CD4-positive, alpha-beta T cell treated with Interleukin-4 for 4 hours (primary cell): ENCODE measurements around the gene AATK.

Source experiments
- DNase-seq: peaks from one replicate; pipeline ENCODE4 v3.0.0-alpha.2; 2020

AATK gene

DNA sequence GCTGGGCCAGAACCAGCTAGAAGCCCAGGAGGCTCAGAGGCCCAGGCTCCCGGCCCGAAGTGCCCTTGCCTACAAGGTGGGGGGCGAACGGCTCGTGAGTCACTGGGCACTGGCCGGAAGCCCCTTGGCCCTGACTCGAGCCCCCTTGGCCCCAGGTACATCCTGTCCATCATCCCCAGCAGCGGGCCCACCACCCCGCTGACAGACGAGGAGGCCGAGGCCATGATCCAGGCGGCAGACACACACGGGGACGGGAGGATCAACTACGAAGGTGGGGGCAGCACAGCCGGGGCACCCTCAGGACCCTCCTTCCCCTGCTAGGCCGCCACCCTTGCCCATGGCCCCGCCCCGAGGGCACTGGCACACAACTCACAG lies 15.8 kb upstream of the AATK start:
- DNase-seq, result no peak

GRCh38 chr17:81180836-81181810 lies 15.1 kb upstream of the AATK start:
- no peak for DNase-seq

DNA sequence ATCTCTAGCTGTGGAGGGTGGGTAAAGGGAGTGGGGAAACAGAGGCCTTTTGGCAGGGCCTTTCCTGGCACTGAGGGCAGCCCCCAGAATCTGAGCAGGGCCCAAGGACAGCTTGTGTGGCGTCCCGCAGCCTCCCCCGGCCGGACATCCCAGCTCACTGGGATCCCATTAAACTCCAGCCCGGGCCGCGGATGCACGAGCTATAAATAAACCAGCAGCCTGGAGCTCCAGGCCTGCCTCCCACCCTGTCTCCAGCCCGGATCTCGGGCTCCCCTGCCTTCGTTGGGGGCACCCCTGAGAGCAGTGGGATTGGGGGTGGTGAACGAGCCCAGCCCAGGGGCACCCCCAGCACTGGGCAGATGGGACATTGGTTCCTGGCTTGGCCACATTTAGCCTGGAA lies 13.8 kb upstream of the AATK start:
- DNase-seq, result no peak

DNA sequence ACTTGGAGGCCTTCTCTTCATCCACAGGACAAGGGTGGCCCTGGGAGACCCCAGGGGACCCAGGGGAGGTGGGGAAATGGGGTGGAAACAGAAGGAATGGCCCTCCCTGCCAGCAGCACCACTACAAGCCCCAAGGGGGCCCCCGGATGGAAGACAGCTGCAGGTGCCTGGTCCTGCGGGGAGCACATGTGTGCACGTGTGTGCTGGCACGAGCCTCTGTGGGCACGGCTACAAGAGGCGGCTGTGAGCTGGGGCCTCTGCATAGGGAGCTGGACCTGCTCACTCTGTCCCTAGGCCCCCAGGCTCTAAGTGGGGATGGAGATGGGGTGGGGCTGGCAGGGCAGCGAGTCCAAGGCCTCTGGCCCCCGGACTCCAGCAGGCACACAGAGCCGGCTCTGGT lies 13.2 kb upstream of the AATK start:
- DNase-seq, result no peak

- no peak for DNase-seq
These were observed 12.4 kb upstream of the AATK start for GRCh38 chr17:81178136-81179091.

DNA sequence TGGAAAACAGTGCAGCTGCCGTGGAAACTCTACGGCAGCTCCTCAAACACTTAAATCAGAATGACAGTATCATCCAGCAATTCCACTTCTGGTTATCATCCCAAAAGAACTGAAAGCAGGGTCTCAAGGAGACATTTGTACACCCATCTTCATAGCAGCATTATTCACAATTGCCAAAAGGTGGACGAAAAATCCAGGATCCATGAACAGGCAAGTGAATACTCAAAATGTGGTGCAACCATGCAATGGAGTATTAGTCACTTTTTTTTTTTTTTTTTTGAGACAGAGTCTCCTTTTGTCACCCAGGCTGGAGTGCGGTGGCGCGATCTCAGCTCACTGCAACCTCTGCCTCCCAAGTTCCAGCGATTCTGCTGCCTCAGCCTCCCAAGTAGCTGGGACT lies 10.6 kb upstream of the AATK start:
- DNase-seq, result no peak

DNA sequence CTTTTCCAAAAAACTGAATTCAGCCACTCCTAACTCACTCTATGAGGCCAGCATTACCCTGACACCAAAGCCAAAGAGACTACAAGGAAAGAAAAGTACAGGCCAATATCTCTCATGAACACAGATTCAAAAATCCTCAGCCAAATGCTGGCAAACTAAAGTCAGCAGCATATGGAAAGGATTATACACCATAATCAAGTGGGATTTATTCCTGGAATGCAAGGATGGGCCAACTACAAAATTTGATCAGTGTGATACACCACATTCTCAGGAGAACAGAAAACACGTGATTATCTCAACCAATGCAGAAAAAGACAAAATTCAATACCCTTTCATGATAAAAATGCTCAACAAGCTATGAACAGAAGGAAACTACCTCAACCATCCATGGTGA lies 7.7 kb upstream of the AATK start:
- DNase-seq, result no peak

- DNase-seq, result no peak
These were observed 7.2 kb upstream of the AATK start for GRCh38 chr17:81173052-81173761.

- no peak for DNase-seq
These were observed 5.9 kb upstream of the AATK start for GRCh38 chr17:81171941-81172340.

DNA sequence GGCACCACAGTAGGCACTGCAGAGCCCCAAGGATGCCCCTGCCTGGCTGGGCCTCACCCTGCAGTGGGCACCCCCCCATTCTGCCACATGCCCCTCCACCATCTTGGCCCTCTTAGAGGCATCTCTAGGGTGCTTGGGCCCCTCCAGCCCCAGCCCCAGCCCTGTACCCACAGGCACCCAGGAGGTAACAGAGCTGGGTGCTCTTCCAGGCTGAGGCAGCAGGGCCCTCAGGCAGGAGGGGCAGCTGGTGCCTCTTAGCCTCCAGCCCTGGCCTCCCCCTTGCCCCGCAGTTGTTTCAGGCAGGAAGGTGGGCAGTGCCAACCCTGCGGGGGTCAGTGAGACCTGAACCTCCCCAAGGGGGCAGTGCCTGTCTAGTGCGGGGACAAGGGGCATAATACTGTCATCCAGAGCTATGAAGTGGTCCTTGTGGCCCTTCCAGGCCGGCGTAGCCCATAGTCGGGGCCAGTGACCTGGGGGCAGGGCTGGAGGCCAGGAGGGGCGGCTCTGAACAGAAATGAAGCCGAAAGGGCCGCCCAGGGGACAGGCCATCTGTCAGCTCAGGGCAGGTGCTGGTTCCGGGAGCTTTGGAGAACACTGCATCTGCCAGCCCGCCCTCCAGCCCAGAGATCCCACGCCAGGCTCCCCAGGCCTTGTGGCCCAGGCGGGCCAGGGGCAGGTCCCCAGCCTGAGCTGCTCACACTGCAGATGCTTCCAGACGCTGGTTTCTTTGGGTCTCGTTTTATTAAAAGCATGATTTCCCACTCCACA lies 4.9 kb upstream of the AATK start:
- no peak for DNase-seq

- no peak for DNase-seq
These were observed 3.9 kb upstream of the AATK start for GRCh38 chr17:81169870-81170309.

- DNase-seq, result no peak
These were observed 1.6 kb upstream of the AATK start for GRCh38 chr17:81167638-81168037.

- DNase-seq, result no peak
These were observed 1.1 kb upstream of the AATK start for GRCh38 chr17:81167194-81167524.

DNA sequence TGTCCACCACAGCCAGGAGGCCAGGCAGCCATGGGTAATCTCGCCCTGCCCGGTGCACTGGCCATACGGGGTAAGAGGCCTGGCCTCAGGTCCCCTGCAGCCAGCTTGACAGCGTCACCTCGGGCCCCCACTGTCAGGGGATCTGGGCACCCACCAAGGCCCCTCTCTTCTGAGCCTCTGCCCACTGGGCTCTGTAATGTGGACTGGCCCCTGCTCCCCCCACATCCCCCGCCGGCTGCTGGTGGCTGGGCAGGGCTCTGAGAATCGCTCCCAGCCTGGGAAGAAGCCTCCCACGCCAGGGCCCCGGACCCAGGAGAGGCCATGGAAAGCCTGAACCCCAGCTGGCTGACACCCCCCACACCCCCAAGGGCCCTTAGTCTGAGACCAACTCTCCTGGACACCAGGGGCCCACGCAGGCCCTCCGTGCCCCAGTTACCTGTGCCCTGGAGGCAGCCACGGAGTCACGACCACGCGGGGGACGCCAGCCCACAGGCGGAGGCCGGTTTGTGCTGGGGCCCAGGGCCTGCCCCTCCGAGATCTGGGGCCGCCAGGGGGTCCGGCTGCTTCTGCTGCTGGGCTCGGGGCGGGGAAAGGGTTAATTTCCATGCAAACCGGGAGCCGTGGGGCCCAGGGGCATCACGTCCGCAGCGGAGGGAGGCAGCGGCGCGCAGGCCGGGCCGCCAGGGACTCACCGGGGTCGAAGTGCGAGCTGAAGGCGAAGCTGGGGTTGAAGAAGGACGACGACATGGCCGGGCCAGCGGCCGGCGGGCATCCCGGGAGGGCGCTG lies 582 bp downstream of the AATK start, which contains the start of gene PVALEF:
PVALEF (plus strand) TSS at position 262 of the 787 bp plus-strand sequence. CDS start 15,720 bp downstream, outside the sequence.
- no peak for DNase-seq

- DNase-seq, result no peak
These were observed 1.4 kb downstream of the AATK start for GRCh38 chr17:81164371-81165245.

DNA sequence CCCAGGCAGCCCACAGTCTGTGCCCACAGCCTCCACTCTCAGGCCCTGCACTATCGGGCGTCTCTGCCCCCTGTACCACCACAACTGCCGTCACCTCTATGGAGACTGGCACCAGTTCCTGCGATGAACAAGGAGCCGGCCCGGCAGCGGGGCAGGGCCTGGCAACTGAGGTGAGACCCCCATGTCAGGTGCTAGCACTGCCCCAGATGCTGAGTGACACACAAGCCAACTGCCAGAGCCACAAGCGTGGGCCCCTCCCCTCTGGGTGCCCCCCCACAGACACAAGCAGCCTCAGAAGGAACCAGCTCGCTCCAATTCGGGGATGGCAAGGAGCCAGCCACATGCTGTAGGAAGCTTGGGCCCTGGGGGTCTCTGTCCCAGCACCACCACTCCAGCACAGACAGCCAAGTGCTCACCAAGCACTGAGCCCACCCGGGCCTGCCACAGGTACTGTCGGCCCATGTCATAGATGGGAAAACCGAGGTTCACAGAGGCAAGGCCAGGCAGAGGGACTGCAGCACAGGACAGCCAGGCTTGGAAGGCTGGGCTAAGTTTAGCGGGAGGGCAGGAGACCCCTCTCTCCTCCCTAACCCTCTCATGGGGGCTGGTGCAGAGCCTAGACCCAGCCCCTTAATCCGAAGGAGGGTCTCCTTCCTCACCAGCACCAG lies 2.2 kb downstream of the AATK start:
- DNase-seq, result no peak

DNA sequence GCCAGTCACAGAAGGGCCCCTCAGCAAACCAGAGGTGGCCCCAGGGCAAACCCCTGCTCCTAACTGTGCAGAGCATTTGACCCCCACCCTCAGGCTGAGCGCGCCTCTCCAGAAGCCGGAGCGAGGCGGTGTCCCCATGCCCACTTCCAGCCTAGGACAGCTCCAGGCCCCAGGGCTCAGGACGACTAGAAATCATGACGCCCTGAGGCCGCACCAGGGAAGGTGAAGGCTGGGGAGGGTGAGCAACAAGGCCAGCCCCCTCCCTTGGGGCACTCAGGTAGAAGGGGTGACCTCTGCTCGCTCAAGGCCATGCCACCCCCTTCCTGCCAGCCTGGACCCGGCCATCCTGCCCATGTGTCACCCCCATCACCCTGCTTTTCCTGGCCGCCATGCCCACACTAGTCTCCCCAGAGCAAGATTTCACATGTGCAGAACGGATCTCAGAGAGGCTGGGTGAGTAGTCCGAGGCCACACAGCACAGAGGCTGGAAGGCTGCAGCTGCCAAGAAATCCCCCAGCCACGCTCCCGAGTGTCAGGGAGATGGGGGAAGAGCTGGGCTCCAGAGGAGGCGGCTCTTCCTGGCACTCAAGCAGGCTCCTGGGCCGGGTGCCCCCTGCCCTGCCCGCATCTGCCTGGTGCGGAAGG lies 2.8 kb downstream of the AATK start:
- DNase-seq, result no peak

GRCh38 chr17:81162491-81162890 lies 3.5 kb downstream of the AATK start:
- no peak for DNase-seq

DNA sequence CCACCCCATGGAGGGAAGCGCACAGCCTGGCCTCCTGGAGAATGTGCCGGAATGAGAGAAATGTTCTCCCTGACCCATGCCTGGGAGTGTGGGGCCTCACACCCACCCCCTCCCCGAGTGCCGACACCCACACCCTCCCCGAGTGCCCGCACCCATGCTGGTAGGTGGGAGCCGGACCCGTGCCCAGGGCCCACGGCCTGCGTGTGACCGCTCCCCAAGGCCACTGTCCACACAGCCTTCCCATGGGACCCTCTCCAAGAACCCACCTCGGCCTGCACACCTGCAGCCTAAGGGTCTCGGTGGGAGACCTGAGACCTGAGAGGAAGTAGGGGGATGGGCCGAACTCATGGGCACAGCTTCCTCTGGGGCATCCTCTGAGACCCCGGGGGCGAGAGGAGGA lies 4.0 kb downstream of the AATK start:
- no peak for DNase-seq
